Nephron (organoid): Measurements from ENCODE around the gene TMC2.

Experiments used
- H3K27ac Mint-ChIP-seq, 3 experiments: 2 replicates each; pipeline ENCODE4 v1.8.0; 2020; ENCODE audit warnings: mixed read lengths in 3 of 3, mild to moderate bottlenecking in 2 of 3, moderate library complexity in 1 of 3
- H3K27me3 Mint-ChIP-seq: 2 replicates; pipeline ENCODE4 v1.8.0; 2021; ENCODE audit warnings: low read depth, mild to moderate bottlenecking, moderate library complexity, mixed read lengths
- H3K36me3 Mint-ChIP-seq: 2 replicates; pipeline ENCODE4 v1.8.0; 2020; ENCODE audit warnings: low read depth, mixed read lengths
- H3K4me1 Mint-ChIP-seq: 2 replicates; pipeline ENCODE4 v1.8.0; 2020; ENCODE audit warnings: mixed read lengths
- H3K4me3 Mint-ChIP-seq, 3 experiments: 2 replicates each; pipeline ENCODE4 v1.8.0; 2020; ENCODE audit warnings: mild to moderate bottlenecking in 3 of 3, mixed read lengths in 3 of 3, moderate library complexity in 2 of 3
- H3K9me3 Mint-ChIP-seq: 2 replicates; pipeline ENCODE4 v1.8.0; 2020; ENCODE audit warnings: mixed read lengths
- CTCF ChIP-seq, 3 experiments: fragments of 200-600 bp; sonication (generic); IDR thresholded peaks; one replicate each; pipeline ENCODE4 v1.5.0; 2021; ENCODE audit warnings: antibody characterized with exemption in 3 of 3; ENCODE audit not compliant: unreplicated experiment in 3 of 3

TMC2 gene

GRCh38 chr20:2624190-2624589 is 87.8 kb downstream of the TMC2 start:
- Mint-ChIP-seq H3K36me3 (no peaks in the 10 kb centered on the region), H3K4me1 (no peaks in the 10 kb centered on the region), H3K9me3 (peaks cover 11% of the 10 kb centered on the region), H3K27ac (no peak overlapping the region), H3K27me3 (peaks cover 6% of the 10 kb centered on the region), H3K4me3 (no peak overlapping the region)
- no peak for TF ChIP-seq CTCF (IDR thresholded peaks at IDR 0.05; ENCODE audit: unreplicated experiment in 3 of 3)

- Mint-ChIP-seq H3K4me3 (no peak overlapping the region), H3K4me1 (no peaks in the 10 kb centered on the region), H3K36me3 (no peaks in the 10 kb centered on the region), H3K27ac (no peak overlapping the region), H3K9me3 (peaks cover 8% of the 10 kb centered on the region), H3K27me3 (no peaks in the 10 kb centered on the region)
- no peak for TF ChIP-seq CTCF (IDR thresholded peaks at IDR 0.05; ENCODE audit: unreplicated experiment in 3 of 3)
Observed at GRCh38 chr20:2625062-2625461, 88.7 kb downstream of the TMC2 start.

GRCh38 chr20:2626853-2627541 is 90.6 kb downstream of the TMC2 start:
- Mint-ChIP-seq H3K27ac (no peak overlapping the region), H3K4me3 (no peak overlapping the region), H3K27me3 (no peaks in the 10 kb centered on the region), H3K9me3 (peaks cover 15% of the 10 kb centered on the region), H3K4me1 (no peaks in the 10 kb centered on the region), H3K36me3 (no peaks in the 10 kb centered on the region)
- TF ChIP-seq CTCF (IDR thresholded peaks at IDR 0.05; ENCODE audit: unreplicated experiment in 3 of 3): no peak

GRCh38 chr20:2631228-2631627 is 94.9 kb downstream of the TMC2 start:
- peaks cover 14% of the 10 kb centered on the region for H3K27me3 Mint-ChIP-seq
- peaks cover 13% of the 10 kb centered on the region for H3K9me3 Mint-ChIP-seq
- H3K4me1 Mint-ChIP-seq: no peaks in the 10 kb centered on the region
- H3K27ac Mint-ChIP-seq: no peak overlapping the region
- H3K36me3 Mint-ChIP-seq: no peaks in the 10 kb centered on the region
- TF ChIP-seq CTCF (IDR thresholded peaks at IDR 0.05; ENCODE audit: unreplicated experiment in 3 of 3): no peak
- H3K4me3 Mint-ChIP-seq: no peak overlapping the region

GRCh38 chr20:2633381-2633780 is 97.0 kb downstream of the TMC2 start:
- no peaks in the 10 kb centered on the region for H3K4me1 Mint-ChIP-seq
- no peak overlapping the region for H3K27ac Mint-ChIP-seq
- TF ChIP-seq CTCF (IDR thresholded peaks at IDR 0.05; ENCODE audit: unreplicated experiment in 3 of 3): no peak
- H3K9me3 Mint-ChIP-seq: peaks cover 8% of the 10 kb centered on the region
- peaks cover 14% of the 10 kb centered on the region for H3K27me3 Mint-ChIP-seq
- H3K4me3 Mint-ChIP-seq: no peak overlapping the region
- H3K36me3 Mint-ChIP-seq: no peaks in the 10 kb centered on the region

- H3K27me3 Mint-ChIP-seq: peaks cover 14% of the 10 kb centered on the region
- no peaks in the 10 kb centered on the region for H3K36me3 Mint-ChIP-seq
- no peaks in the 10 kb centered on the region for H3K4me1 Mint-ChIP-seq
- H3K27ac Mint-ChIP-seq: no peak overlapping the region
- no peak overlapping the region for H3K4me3 Mint-ChIP-seq
- TF ChIP-seq CTCF (IDR thresholded peaks at IDR 0.05; ENCODE audit: unreplicated experiment in 3 of 3): no peak
- H3K9me3 Mint-ChIP-seq: no peaks in the 10 kb centered on the region
Observed at GRCh38 chr20:2637246-2637645, 100.9 kb downstream of the TMC2 start.
